NCI-H2081 treated with DMSO at 0.1 percent for 48 hours (cell line): Measurements from ENCODE around the gene CDH24.

ENCODE experiments used
- DNase-seq: peaks from one replicate; lab custom pipeline; 2025; lab: John Stamatoyannopoulos, UW

The CDH24 gene

GRCh38 chr14:23091294-23092225 lies 34.2 kb upstream of the CDH24 start:
- no peak for DNase-seq

GRCh38 chr14:23090254-23090636 lies 32.9 kb upstream of the CDH24 start:
- no peak for DNase-seq

GRCh38 chr14:23089498-23090253 lies 32.4 kb upstream of the CDH24 start:
- DNase-seq = no peak

- DNase-seq = no peak
Measured at GRCh38 chr14:23086565-23086964, 29.2 kb upstream of the CDH24 start.

GRCh38 chr14:23085458-23085857 lies 28.1 kb upstream of the CDH24 start:
- DNase-seq = no peak

- DNase-seq = no peak
Measured at GRCh38 chr14:23080474-23080873, 23.2 kb upstream of the CDH24 start.

GRCh38 chr14:23079716-23080115 lies 22.4 kb upstream of the CDH24 start:
- no peak for DNase-seq

GRCh38 chr14:23078692-23079116 lies 21.4 kb upstream of the CDH24 start:
- no peak for DNase-seq

- DNase-seq = no peak
Measured at GRCh38 chr14:23077962-23078361, 20.6 kb upstream of the CDH24 start.

- DNase-seq = no peak
Measured at GRCh38 chr14:23076785-23077408, 19.6 kb upstream of the CDH24 start.

- no peak for DNase-seq
Measured at GRCh38 chr14:23074906-23075305, 17.6 kb upstream of the CDH24 start.

GRCh38 chr14:23071921-23072539 lies 14.7 kb upstream of the CDH24 start:
- DNase-seq = no peak

GRCh38 chr14:23071244-23071920 lies 14.1 kb upstream of the CDH24 start:
- DNase-seq = no peak

GRCh38 chr14:23070262-23071129 lies 13.2 kb upstream of the CDH24 start:
- no peak for DNase-seq

GRCh38 chr14:23069413-23069806 lies 12.1 kb upstream of the CDH24 start:
- DNase-seq = no peak

GRCh38 chr14:23068789-23069412 lies 11.6 kb upstream of the CDH24 start:
- DNase-seq = no peak

- no peak for DNase-seq
Measured at GRCh38 chr14:23067847-23068788, 10.8 kb upstream of the CDH24 start.

GRCh38 chr14:23066855-23067744 lies 9.8 kb upstream of the CDH24 start:
- DNase-seq = no peak
